Measurements from ENCODE around the gene MRPS22.

The MRPS22 gene

DNA sequence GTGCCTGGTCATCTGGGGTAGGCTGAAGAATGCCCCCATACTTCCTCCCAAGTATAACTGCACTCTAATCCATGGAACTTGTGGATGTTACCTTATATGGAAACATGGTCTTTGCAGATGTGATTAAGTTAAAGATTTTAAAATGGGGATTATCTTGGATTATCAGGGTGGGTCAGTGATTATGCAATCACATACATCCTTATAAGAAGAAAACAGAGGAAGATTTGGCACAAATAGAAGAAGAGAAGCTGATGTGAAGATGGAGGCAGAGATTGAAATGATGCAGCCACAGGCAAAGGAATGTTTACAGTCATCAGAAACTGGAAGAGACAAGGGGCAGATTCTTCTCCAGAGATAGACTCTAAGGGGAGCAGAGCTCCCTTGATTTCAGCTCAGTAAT is 1.8 kb upstream of the MRPS22 start:
- Histone ChIP-seq H3K27me3 (ENCODE audit: control insufficient read depth in 1 of 2, insufficient read depth in 2 of 2, low read length in 2 of 2) (no peaks in the 10 kb centered on the region), H3K9me3 (ENCODE audit: low read length) (no peaks in the 10 kb centered on the region), H3K36me3 (ENCODE audit: insufficient read depth, low read length) (no peaks in the 10 kb centered on the region), H3K9ac (ENCODE audit: low read length) (no peak overlapping the region), H3K4me3 (ENCODE audit: low read depth in 1 of 2, low read length in 2 of 2) (no peak overlapping the region), H3K27ac (ENCODE audit: low read depth, low read length) (no peak overlapping the region), H3K4me1 (ENCODE audit: insufficient read depth, low read length) (peaks cover 12% of the 10 kb centered on the region)

DNA sequence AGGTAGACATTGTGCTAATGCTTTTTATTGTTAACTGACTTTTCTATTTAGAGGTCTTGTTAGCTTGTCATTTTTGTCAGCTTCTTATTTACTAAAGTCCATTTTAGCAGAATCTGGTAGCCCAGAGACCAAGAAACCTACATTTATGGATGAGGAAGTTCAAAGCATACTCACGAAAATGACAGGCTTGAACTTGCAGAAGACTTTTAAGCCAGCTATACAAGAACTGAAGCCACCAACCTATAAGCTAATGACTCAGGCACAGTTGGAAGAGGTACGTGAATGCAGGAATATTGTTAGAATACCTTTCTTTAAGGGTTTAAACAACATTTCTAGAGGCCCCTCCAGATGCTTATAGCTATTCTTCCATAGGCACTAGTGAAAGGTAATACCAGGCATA is 3.0 kb downstream of the MRPS22 start:
- Histone ChIP-seq H3K27ac (ENCODE audit: low read depth, low read length) (no peak overlapping the region), H3K4me3 (ENCODE audit: low read depth in 1 of 2, low read length in 2 of 2) (no peak overlapping the region), H3K9me3 (ENCODE audit: low read length) (no peaks in the 10 kb centered on the region)

DNA sequence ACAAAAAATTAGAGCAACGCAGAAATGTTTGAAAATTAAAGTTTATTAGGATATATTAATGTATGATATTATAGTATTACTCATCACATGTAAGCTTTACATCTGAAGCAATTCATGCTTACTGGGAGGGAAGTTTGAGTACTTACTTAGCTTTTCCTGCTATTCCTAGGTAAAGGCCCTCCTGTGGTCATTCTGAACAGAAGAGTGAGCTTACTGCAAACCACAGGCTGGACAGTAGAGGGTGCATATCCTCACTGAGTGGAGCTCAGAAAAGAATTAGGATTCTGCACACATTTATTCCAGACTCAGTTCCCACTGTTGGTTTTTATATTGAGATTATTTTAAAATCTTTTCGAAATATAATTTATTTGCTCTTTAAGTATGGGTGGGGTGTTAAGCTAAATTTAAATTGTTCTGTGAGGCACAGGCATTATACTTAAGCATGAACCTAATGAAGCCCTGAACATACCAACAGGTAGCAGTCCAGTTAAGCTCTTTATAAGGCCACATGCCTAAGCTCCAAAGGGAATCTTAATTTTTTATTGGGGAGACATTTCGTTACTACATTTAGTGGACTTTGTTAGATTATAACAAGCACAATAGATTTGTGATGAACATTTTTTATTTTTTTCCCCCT is 10.2 kb downstream of the MRPS22 start:
- H3K27ac ChIP-seq (ENCODE audit: low read depth, low read length): no peak overlapping the region
- no peaks in the 10 kb centered on the region for H3K27me3 ChIP-seq (ENCODE audit: control insufficient read depth in 1 of 2, insufficient read depth in 2 of 2, low read length in 2 of 2)
- no peak overlapping the region for H3K9ac ChIP-seq (ENCODE audit: low read length)
- H3K4me3 ChIP-seq (ENCODE audit: low read depth in 1 of 2, low read length in 2 of 2): no peak overlapping the region
- no peaks in the 10 kb centered on the region for H3K4me1 ChIP-seq (ENCODE audit: insufficient read depth, low read length)
- peaks cover 78% of the 10 kb centered on the region for H3K36me3 ChIP-seq (ENCODE audit: insufficient read depth, low read length)
- no peaks in the 10 kb centered on the region for H3K9me3 ChIP-seq (ENCODE audit: low read length)

More for the DNA sequence above, 3.0 kb downstream of the MRPS22 start:
- Histone ChIP-seq H3K27me3 (ENCODE audit: control insufficient read depth in 1 of 2, insufficient read depth in 2 of 2, low read length in 2 of 2) (no peaks in the 10 kb centered on the region), H3K36me3 (ENCODE audit: insufficient read depth, low read length) (peaks cover 42% of the 10 kb centered on the region), H3K4me1 (ENCODE audit: insufficient read depth, low read length) (peaks cover 12% of the 10 kb centered on the region), H3K9ac (ENCODE audit: low read length) (no peak overlapping the region)

DNA sequence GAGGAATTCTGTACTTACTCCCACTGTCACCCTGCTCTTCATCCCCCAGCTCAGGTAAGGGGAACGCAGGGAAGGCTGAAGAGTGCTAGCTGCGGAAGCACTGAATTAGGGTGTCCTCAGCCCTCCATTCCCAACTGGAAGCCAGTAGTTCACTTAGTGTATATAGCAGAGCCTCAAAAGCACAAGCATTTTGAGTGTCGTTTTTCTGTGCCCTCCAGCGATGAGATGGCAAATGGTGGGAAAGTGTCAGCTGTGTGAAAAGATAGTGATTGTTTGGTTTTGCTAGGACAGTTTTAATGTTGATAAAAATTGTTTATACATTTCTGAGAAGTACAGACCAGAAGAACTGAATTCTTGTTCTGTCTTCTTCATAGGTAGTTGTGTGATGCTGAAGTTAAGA is 10.8 kb downstream of the MRPS22 start:
- Histone ChIP-seq H3K27ac (ENCODE audit: low read depth, low read length) (no peak overlapping the region), H3K9ac (ENCODE audit: low read length) (no peak overlapping the region), H3K36me3 (ENCODE audit: insufficient read depth, low read length) (peaks cover 76% of the 10 kb centered on the region), H3K4me3 (ENCODE audit: low read depth in 1 of 2, low read length in 2 of 2) (no peak overlapping the region), H3K4me1 (ENCODE audit: insufficient read depth, low read length) (no peaks in the 10 kb centered on the region), H3K9me3 (ENCODE audit: low read length) (no peaks in the 10 kb centered on the region), H3K27me3 (ENCODE audit: control insufficient read depth in 1 of 2, insufficient read depth in 2 of 2, low read length in 2 of 2) (no peaks in the 10 kb centered on the region)

DNA sequence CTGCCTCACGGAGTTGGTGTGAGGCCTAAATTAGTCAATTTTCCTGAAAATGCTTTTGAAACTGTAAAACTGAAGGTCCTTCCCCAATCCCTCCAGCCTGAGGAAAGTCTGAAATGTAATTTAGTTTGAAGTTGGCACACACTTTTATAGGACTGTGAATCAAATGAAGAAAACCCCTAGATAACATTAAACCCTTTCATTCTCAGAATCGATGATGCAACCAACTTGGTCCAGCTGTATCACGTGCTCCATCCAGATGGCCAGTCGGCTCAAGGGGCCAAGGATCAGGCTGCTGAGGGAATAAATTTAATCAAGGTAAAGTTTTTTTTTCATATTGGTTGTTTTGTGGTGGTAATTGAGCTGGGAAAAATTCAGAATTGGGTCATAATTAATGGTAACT is 11.7 kb downstream of the MRPS22 start:
- Histone ChIP-seq H3K36me3 (ENCODE audit: insufficient read depth, low read length) (peaks cover 69% of the 10 kb centered on the region), H3K27me3 (ENCODE audit: control insufficient read depth in 1 of 2, insufficient read depth in 2 of 2, low read length in 2 of 2) (no peaks in the 10 kb centered on the region), H3K4me3 (ENCODE audit: low read depth in 1 of 2, low read length in 2 of 2) (no peak overlapping the region), H3K9ac (ENCODE audit: low read length) (no peak overlapping the region), H3K9me3 (ENCODE audit: low read length) (no peaks in the 10 kb centered on the region), H3K4me1 (ENCODE audit: insufficient read depth, low read length) (no peaks in the 10 kb centered on the region), H3K27ac (ENCODE audit: low read depth, low read length) (no peak overlapping the region)

GRCh38 chr3:139355891-139356290 is 12.1 kb downstream of the MRPS22 start:
- peaks cover 69% of the 10 kb centered on the region for H3K36me3 ChIP-seq (ENCODE audit: insufficient read depth, low read length)
- H3K9ac ChIP-seq (ENCODE audit: low read length): no peak overlapping the region
- H3K4me3 ChIP-seq (ENCODE audit: low read depth in 1 of 2, low read length in 2 of 2): no peak overlapping the region
- H3K27ac ChIP-seq (ENCODE audit: low read depth, low read length): no peak overlapping the region
- no peaks in the 10 kb centered on the region for H3K9me3 ChIP-seq (ENCODE audit: low read length)
- no peaks in the 10 kb centered on the region for H3K4me1 ChIP-seq (ENCODE audit: insufficient read depth, low read length)
- H3K27me3 ChIP-seq (ENCODE audit: control insufficient read depth in 1 of 2, insufficient read depth in 2 of 2, low read length in 2 of 2): no peaks in the 10 kb centered on the region

DNA sequence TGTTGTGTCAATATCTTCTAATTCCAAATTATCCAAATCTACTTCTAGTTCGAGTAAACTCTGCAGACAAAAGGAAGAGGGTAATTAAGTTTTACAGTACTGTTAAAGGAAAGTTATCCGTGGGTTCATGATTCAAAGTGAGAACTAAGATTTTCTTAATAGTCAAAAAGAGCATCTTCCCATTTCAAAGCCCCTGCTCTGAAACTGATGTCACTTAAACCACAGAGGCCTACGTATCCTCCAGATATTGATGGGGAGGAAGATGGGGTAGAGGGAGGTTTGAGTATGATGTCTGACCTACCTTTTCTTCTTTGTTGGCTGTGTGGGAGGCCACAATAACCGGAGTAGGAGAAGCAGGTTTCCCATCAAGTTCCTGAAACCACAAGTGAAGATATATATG is 14.1 kb downstream of the MRPS22 start:
- no peak overlapping the region for H3K27ac ChIP-seq (ENCODE audit: low read depth, low read length)
- H3K4me1 ChIP-seq (ENCODE audit: insufficient read depth, low read length): no peaks in the 10 kb centered on the region
- H3K27me3 ChIP-seq (ENCODE audit: control insufficient read depth in 1 of 2, insufficient read depth in 2 of 2, low read length in 2 of 2): no peaks in the 10 kb centered on the region
- peaks cover 69% of the 10 kb centered on the region for H3K36me3 ChIP-seq (ENCODE audit: insufficient read depth, low read length)
- no peaks in the 10 kb centered on the region for H3K9me3 ChIP-seq (ENCODE audit: low read length)
- no peak overlapping the region for H3K9ac ChIP-seq (ENCODE audit: low read length)
- no peak overlapping the region for H3K4me3 ChIP-seq (ENCODE audit: low read depth in 1 of 2, low read length in 2 of 2)

DNA sequence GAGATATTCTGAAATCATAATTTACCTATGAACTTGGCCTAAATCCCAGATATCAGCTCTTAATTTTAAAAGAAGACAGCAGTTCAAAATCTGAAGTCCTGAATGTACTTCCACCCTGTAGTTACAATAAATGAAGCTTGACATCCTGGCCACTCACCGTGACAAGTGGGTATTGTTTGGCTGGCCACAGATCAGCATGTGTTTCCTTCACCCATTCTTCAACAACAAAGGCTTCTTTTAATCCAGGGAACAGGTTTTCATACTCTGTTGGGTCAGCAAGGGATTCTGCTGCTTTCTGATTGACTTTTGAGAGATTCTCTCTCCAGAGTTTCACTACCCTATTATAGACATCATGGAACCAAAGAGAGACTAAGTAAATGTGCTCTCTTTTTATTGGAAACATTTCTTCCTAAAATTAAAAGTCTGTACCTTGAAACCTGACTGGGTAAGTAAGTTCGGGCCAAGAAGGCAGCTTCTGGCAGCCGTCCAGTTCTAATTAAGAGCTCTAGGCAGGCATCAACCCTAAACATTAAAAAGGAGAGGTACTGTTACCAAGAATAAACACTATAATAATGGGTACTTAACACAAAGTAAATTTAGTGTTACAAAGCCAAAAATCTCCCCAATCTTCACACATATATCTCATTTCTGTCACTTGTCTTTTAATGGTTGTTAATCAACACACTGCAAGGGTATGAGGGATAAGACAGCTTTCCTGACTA is 15.2 kb downstream of the MRPS22 start:
- Histone ChIP-seq H3K27ac (ENCODE audit: low read depth, low read length) (no peak overlapping the region), H3K9ac (ENCODE audit: low read length) (no peak overlapping the region), H3K4me1 (ENCODE audit: insufficient read depth, low read length) (no peaks in the 10 kb centered on the region), H3K27me3 (ENCODE audit: control insufficient read depth in 1 of 2, insufficient read depth in 2 of 2, low read length in 2 of 2) (no peaks in the 10 kb centered on the region), H3K9me3 (ENCODE audit: low read length) (no peaks in the 10 kb centered on the region), H3K4me3 (ENCODE audit: low read depth in 1 of 2, low read length in 2 of 2) (no peak overlapping the region), H3K36me3 (ENCODE audit: insufficient read depth, low read length) (peaks cover 79% of the 10 kb centered on the region)

DNA sequence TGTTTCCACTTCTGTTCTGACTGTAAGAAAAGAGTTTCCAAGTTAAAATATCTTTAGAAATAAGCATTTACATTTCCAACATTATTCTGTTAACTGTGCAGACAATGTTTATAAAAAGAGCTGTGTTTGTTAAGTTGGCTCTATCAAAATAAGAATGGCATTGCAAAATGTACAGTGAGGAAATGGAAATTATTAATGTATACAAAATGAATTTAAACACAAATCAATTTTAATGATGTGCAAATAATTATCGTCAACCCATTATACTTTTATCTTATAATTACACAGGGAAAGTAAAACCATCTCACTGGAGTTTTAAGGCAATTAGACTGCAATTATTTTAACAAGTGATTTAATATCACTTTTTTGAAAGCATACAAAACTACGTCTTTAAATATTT is 17.5 kb downstream of the MRPS22 start:
- Histone ChIP-seq H3K4me1 (ENCODE audit: insufficient read depth, low read length) (no peaks in the 10 kb centered on the region), H3K4me3 (ENCODE audit: low read depth in 1 of 2, low read length in 2 of 2) (no peak overlapping the region), H3K9me3 (ENCODE audit: low read length) (no peaks in the 10 kb centered on the region), H3K27ac (ENCODE audit: low read depth, low read length) (no peak overlapping the region), H3K27me3 (ENCODE audit: control insufficient read depth in 1 of 2, insufficient read depth in 2 of 2, low read length in 2 of 2) (no peaks in the 10 kb centered on the region), H3K36me3 (ENCODE audit: insufficient read depth, low read length) (peaks cover 78% of the 10 kb centered on the region), H3K9ac (ENCODE audit: low read length) (no peak overlapping the region)

DNA sequence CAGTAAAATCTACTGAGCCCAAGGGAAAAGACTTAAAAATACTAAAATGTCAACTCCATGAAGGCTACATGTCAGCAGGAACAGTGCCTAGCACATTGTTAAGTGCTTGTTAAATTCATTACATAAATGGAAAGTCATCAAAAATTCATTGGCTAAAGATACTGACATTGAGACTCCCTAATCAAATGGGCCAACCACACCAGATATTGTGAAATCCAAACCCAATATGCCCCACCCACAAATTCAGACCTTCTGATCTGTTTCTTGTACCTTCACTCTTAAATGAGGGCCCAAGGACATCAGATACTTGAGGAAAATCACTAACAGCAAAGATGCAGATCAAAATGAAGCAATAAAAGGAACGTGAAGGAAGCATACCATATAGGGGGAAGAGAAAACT is 20.7 kb downstream of the MRPS22 start:
- H3K9me3 ChIP-seq (ENCODE audit: low read length): no peaks in the 10 kb centered on the region
- H3K4me3 ChIP-seq (ENCODE audit: low read depth in 1 of 2, low read length in 2 of 2): no peak overlapping the region
- H3K36me3 ChIP-seq (ENCODE audit: insufficient read depth, low read length): peaks cover 84% of the 10 kb centered on the region
- no peaks in the 10 kb centered on the region for H3K4me1 ChIP-seq (ENCODE audit: insufficient read depth, low read length)
- H3K27me3 ChIP-seq (ENCODE audit: control insufficient read depth in 1 of 2, insufficient read depth in 2 of 2, low read length in 2 of 2): no peaks in the 10 kb centered on the region
- no peak overlapping the region for H3K27ac ChIP-seq (ENCODE audit: low read depth, low read length)
- H3K9ac ChIP-seq (ENCODE audit: low read length): no peak overlapping the region

DNA sequence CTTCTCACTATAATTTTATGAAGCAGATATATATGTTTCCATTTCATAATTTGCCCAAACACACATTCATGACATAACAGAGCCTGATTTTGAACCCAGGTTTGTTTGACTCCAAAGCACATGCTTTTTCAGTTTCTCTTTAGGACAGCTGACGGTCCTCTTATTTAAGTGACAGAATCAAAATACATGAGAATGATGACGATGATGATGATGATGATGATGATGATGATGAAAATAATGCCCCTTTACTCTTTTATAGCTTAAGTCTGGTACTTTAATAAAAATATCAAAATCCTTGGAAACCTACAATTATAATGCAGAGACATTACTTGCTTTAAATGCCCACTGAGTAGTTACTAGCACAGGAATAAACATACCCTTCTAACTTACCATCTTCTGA is 30.3 kb downstream of the MRPS22 start:
- no peak overlapping the region for H3K27ac ChIP-seq (ENCODE audit: low read depth, low read length)
- no peaks in the 10 kb centered on the region for H3K4me1 ChIP-seq (ENCODE audit: insufficient read depth, low read length)
- H3K9ac ChIP-seq (ENCODE audit: low read length): no peak overlapping the region
- peaks cover 77% of the 10 kb centered on the region for H3K36me3 ChIP-seq (ENCODE audit: insufficient read depth, low read length)
- no peaks in the 10 kb centered on the region for H3K9me3 ChIP-seq (ENCODE audit: low read length)
- no peak overlapping the region for H3K4me3 ChIP-seq (ENCODE audit: low read depth in 1 of 2, low read length in 2 of 2)
- no peaks in the 10 kb centered on the region for H3K27me3 ChIP-seq (ENCODE audit: control insufficient read depth in 1 of 2, insufficient read depth in 2 of 2, low read length in 2 of 2)

GRCh38 chr3:139377378-139377777 is 33.6 kb downstream of the MRPS22 start:
- Histone ChIP-seq H3K9me3 (ENCODE audit: low read length) (no peaks in the 10 kb centered on the region), H3K4me3 (ENCODE audit: low read depth in 1 of 2, low read length in 2 of 2) (no peak overlapping the region), H3K27me3 (ENCODE audit: control insufficient read depth in 1 of 2, insufficient read depth in 2 of 2, low read length in 2 of 2) (no peaks in the 10 kb centered on the region), H3K9ac (ENCODE audit: low read length) (no peak overlapping the region), H3K27ac (ENCODE audit: low read depth, low read length) (no peak overlapping the region), H3K36me3 (ENCODE audit: insufficient read depth, low read length) (peaks cover 64% of the 10 kb centered on the region), H3K4me1 (ENCODE audit: insufficient read depth, low read length) (no peaks in the 10 kb centered on the region)

Data from muscle layer of colon (tissue), 2 donors.